Endothelial cell (in vitro differentiated cells): ENCODE results near the gene ACAA1. TPM values are rescaled to one million over a fixed set of nuclear protein-coding genes. Genes with fewer than 3 reads are reported as not detected.

ENCODE experiments used
- DNase-seq: peaks from one replicate; pipeline ENCODE4 v3.0.0; 2021; ENCODE audit warnings: low spot score
- H3K27ac Mint-ChIP-seq: one replicate; pipeline ENCODE4 v1.8.0; 2021; ENCODE audit warnings: mixed read lengths, inconsistent platforms; ENCODE audit not compliant: unreplicated experiment
- H3K27me3 Mint-ChIP-seq: one replicate; pipeline ENCODE4 v1.8.0; 2021; ENCODE audit warnings: mild to moderate bottlenecking, moderate library complexity, mixed read lengths, inconsistent platforms; ENCODE audit not compliant: unreplicated experiment
- H3K36me3 Mint-ChIP-seq: one replicate; pipeline ENCODE4 v1.8.0; 2021; ENCODE audit warnings: mild to moderate bottlenecking, low read depth, mixed read lengths, inconsistent platforms; ENCODE audit not compliant: unreplicated experiment
- H3K4me1 Mint-ChIP-seq: one replicate; pipeline ENCODE4 v1.8.0; 2021; ENCODE audit warnings: mild to moderate bottlenecking, mixed read lengths, inconsistent platforms; ENCODE audit not compliant: unreplicated experiment
- H3K4me3 Mint-ChIP-seq: one replicate; pipeline ENCODE4 v1.8.0; 2021; ENCODE audit warnings: mild to moderate bottlenecking, mixed read lengths, inconsistent platforms; ENCODE audit not compliant: unreplicated experiment
- H3K9me3 Mint-ChIP-seq: one replicate; pipeline ENCODE4 v1.8.0; 2021; ENCODE audit warnings: mixed read lengths, inconsistent platforms; ENCODE audit not compliant: unreplicated experiment
- total RNA-seq: library from RNA; stranded (reverse); fragmentation: NEBNext Ultra II Directional; extraction: Animal tissue kit (Norgen Biotek cat#: 25700); gene quantifications from one replicate; pipeline ENCODE4 v1.2.1, GENCODE V29; 2021; ENCODE audit not compliant: unreplicated experiment
- TF ChIP-seq, protein P1 (sequence below): fragments of 200-600 bp; sonication (generic); IDR thresholded peaks from one replicate; pipeline ENCODE4 v1.5.0; 2021; ENCODE audit warnings: antibody characterized with exemption; ENCODE audit not compliant: unreplicated experiment

The ACAA1 gene
- total RNA-seq, 1 donor from 2014 or later, result 71.9 TPM

DNA sequence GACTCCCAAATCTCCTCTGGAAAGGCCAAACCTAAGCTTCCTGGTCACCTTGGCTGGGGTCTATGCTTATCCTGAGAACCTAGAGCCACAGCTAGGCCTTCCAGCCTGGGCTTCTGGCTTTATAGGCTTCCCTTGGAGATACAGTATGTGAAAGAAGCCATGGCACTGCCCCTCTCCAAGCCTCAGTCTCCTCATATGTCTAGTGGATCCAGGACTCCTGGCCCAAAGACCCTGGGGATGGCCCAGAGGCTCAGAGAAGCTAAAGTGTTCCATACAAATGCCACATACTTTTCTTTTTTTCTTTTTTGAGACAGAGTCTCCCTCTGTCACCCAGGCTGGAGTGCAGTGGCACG, 8.6 kb downstream of the ACAA1 start:
- Mint-ChIP-seq H3K9me3 (no peaks in the 10 kb centered on the region), H3K4me1 (no peaks in the 10 kb centered on the region), H3K27ac (no peak overlapping the region), H3K27me3 (peaks cover 4% of the 10 kb centered on the region), H3K36me3 (peaks cover 38% of the 10 kb centered on the region), H3K4me3 (no peak overlapping the region)
- DNase-seq, result no peak
- TF ChIP-seq, protein P1, sequence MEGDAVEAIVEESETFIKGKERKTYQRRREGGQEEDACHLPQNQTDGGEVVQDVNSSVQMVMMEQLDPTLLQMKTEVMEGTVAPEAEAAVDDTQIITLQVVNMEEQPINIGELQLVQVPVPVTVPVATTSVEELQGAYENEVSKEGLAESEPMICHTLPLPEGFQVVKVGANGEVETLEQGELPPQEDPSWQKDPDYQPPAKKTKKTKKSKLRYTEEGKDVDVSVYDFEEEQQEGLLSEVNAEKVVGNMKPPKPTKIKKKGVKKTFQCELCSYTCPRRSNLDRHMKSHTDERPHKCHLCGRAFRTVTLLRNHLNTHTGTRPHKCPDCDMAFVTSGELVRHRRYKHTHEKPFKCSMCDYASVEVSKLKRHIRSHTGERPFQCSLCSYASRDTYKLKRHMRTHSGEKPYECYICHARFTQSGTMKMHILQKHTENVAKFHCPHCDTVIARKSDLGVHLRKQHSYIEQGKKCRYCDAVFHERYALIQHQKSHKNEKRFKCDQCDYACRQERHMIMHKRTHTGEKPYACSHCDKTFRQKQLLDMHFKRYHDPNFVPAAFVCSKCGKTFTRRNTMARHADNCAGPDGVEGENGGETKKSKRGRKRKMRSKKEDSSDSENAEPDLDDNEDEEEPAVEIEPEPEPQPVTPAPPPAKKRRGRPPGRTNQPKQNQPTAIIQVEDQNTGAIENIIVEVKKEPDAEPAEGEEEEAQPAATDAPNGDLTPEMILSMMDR, result no peak

DNA sequence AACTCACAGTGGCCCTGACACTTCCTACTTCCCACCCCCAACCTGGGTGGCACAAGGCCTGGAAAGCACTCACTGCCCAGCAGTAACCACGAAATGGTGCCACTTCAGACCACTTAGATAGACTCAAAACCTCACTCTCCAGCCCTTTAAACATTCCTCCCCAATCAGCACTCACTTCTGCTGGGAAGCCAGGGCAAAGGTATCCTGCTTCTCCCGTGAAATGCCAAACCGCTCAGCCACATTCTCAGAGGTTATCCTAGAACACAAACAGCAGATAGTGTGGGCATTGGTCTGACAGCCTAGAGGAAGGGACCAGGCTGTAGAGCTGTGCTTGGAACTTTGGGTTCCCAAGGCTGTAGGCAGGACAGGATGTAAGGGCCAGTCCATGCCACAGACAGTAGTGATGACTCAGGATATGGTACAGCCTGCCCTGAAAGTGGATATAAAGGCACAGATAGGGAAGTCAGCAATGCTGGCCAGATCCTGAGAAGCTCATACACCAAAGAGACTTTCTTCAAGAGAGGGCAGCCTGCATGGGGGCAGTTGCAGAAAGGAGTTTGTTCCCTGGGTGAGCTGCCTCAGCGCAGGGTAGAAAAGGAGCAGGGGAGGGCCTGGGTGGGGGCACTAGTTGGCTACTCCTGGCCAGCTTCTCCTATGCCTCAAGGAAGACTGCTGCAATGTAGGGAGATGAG, 9.2 kb downstream of the ACAA1 start:
- no peaks in the 10 kb centered on the region for H3K4me1 Mint-ChIP-seq
- peak overlapping the region; percentile 11 for H3K4me3 Mint-ChIP-seq
- no peaks in the 10 kb centered on the region for H3K9me3 Mint-ChIP-seq
- TF ChIP-seq, protein P1, result no peak
- DNase-seq, result no peak
- no peak overlapping the region for H3K27ac Mint-ChIP-seq
- peaks cover 4% of the 10 kb centered on the region for H3K27me3 Mint-ChIP-seq
- peaks cover 38% of the 10 kb centered on the region for H3K36me3 Mint-ChIP-seq

DNA sequence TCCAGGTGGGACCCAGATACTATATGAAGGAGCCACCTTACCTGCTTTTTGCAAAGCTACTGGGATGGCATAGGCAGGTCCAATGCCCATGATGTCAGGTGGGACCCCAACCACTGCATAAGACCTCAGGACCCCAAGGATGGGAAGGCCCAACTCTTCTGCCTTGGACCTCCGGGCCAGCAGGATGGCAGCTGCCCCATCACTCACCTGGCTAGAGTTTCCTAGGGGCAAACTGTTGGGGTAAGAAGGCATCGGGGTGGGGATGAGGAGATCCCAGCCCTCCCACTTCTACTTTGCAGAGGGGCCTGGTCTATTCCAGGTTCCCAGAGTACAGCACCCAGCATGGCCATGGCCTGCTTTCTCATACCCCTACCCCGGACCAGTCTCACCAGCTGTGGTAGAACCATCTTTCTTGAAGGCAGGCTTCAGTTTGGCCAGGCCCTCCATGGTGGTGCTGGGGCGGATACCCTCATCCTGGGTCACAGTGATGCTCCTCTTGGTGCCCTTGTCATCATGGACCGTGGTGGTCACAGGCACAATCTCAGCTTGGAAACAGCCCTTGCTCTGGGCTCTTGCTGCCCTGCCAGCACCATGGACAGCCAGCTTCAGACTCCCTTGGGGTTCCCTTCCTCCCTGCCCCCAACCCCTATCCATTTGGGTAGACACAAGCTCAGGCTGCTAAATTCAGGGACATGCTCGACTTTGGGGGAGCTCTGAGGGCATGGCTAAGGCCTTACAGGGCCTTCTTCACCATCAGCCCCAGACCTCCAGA, 10.6 kb downstream of the ACAA1 start:
- H3K27me3 Mint-ChIP-seq, result peaks cover 4% of the 10 kb centered on the region
- H3K36me3 Mint-ChIP-seq, result peaks cover 40% of the 10 kb centered on the region
- no peaks in the 10 kb centered on the region for H3K9me3 Mint-ChIP-seq
- no peak overlapping the region for H3K27ac Mint-ChIP-seq
- TF ChIP-seq, protein P1, result no peak
- no peak overlapping the region for H3K4me3 Mint-ChIP-seq
- H3K4me1 Mint-ChIP-seq, result no peaks in the 10 kb centered on the region
- DNase-seq, result no peak

DNA sequence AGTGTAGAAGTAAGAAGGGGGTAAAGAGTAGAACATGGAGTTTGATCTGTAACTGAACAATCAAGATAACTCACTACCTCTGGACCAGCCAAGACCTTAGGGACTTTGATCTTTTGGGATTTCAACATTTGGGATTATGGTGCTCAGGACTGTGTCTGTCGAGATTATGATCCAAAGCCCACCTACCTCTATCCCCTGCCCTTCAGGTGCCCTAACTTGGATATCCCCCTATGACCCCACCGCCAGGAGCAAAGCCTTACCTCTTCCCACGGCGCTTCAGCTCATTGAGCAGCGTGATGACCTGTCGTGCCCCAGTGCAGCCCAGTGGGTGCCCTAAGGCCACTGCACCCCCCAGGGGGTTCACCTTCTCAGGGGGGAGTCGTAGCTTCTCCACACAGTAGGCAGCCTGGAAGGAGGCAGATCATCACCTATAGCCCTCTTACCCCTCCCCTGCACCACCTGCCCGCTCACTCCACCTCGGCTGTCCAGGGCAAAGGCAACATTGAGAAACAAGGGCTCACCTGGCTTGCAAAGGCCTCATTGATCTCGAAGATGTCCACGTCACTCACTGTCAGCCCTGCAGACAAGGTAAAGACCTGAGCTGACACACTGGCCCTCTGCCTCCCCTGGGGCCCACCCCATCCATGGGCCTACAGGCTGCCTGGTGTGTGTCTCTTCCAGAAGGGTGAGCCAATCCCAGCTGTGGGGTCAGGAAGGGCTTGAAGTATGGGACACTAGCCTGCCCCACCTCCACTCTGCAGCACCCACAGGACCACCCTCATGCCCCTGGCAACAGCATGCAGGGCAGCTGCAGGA, 11.4 kb downstream of the ACAA1 start:
- peaks cover 4% of the 10 kb centered on the region for H3K27me3 Mint-ChIP-seq
- no peaks in the 10 kb centered on the region for H3K9me3 Mint-ChIP-seq
- H3K4me1 Mint-ChIP-seq, result no peaks in the 10 kb centered on the region
- peaks cover 45% of the 10 kb centered on the region for H3K36me3 Mint-ChIP-seq
- no peak overlapping the region for H3K27ac Mint-ChIP-seq
- no peak overlapping the region for H3K4me3 Mint-ChIP-seq
- DNase-seq, result no peak
- TF ChIP-seq, protein P1, result no peak
